ENCODE data around the gene CDH13. TPM values are rescaled to one million over a fixed set of nuclear protein-coding genes. Genes with fewer than 3 reads are reported as not detected.

The CDH13 gene
- polyA plus RNA-seq, 4 donors = 9.4 to 16.6 (median 13.4) TPM

DNA sequence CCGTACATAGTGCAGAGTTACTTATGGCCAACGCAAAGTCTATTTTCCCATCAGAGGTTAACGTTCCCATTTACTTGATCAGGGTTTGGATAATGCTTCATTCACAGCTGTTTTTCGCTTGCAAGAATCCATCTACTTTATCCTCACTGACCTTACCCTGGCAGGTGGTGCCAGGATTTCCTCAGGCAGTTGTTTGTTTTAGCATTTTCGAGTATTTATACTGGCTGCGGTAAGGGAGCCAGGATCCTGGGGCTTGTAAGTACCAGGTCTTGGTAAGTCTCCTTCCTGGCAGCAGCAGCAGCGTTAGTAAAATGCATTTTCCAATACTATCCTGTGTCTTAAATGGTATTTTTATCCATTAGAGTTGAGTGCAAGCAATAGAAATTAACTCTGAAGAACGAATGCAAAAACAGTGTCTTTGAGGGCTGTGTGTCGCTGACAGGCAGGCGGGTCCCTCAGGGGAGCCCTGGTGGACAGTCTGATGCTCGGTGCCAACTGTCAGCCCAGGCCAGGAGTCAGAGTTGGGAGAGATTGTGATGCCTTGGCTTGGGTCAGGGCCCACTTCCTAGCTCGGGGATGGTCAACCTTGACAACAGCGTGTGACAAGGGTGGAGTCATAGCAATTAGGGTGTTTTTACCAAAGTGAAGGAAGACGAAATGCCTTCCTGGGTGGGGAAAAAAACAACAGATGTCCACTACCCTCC is 1088.6 kb downstream of the CDH13 start:
- DNase-seq (ENCODE audit: low read depth in 4 of 4, low spot score in 2 of 4) = no peak

DNA sequence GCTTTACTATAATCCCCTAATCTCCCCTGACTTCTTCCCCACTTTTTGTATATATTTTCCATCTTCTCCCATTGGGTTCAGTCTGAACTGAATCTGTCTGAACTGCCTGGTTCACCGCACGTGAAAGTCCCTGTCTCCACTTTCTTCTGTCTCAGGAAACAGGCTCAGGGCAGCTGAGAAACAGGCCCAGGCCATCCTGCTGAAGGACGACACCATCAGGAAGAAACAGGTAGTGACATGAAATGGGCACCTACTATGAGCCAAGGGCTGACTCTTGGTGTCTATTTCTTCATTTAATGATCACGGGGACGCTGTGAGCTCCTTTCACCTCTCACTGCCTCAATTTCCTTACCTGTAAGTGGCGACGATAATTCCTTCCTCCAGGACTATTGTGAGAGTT is 1090.5 kb downstream of the CDH13 start:
- no peak for DNase-seq (ENCODE audit: low read depth in 4 of 4, low spot score in 2 of 4)

DNA sequence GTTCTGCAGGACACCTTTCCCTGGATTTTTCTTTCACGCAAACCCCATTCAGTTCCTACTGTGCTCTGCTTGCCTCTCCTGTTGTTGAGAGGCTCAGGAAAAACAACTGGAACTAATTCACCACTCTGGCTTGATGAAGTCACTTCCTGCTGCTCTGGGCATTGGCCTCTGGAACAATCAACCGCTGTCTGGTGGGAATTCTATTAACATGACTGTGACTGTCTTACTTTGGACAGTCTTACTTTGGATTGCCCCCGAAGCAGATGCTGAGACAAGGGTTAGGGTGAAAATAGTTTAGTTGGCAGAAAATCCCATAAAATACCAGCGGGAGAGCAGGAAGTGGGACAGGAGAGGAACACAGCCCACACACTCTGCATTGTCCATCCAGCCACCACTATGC is 1091.0 kb downstream of the CDH13 start:
- no peak for DNase-seq (ENCODE audit: low read depth in 4 of 4, low spot score in 2 of 4)

DNA sequence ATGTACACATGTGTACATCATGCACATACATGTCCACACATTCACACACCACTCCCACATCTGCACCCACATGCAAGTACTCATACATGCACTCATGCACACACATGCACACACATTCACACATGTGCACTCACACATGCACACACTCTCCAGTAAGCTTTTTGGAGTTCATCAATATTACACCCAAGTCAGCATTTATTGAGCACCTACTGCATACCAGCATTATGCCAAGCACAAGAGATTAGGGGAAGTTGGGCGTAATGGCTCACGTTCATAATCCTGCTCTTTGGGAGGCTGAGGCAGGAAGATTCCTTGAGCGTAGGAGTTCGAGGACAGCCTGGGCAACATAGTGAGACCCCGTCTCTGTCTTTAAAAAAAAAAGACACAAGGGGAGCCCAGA is 1093.4 kb downstream of the CDH13 start:
- DNase-seq (ENCODE audit: low read depth in 4 of 4, low spot score in 2 of 4) = no peak

DNA sequence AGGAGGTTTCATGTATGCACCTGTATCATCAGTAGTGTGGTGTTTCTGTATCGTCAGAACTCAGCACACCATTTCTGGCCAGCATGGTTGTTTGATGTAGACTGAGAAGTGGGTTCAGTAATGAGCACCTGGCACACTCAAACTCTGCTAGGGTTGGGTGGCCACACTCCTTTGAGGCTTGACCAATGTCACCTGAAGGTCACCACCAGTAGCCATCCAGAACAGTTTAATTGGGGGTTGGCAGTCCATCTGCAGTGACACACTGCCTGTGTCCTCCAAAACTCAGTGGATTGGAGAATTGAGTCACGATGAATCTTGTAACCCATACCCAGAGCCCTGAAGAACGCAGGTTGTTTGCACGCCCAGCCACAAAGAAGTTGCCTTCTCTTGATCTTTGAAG is 1094.2 kb downstream of the CDH13 start:
- no peak for DNase-seq (ENCODE audit: low read depth in 4 of 4, low spot score in 2 of 4)

DNA sequence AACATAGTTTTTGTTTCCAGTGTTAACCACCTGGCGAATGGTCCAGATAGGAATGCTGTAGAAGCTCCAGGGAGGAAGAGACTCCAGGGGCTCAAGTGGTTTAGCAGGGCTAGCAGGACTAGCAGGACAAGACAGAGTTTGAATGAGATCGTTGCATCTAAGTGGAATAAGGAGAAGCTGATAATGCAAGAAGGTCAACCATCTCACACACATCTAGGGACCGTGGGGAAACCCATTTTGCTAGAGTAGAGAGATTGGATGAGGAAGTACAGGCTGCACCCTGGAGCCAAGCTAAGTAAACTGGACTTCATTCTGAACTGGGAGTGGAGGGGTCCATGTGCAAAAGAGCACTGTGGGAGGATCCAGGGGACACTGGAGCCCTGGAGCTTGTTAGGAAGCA is 1094.9 kb downstream of the CDH13 start:
- no peak for DNase-seq (ENCODE audit: low read depth in 4 of 4, low spot score in 2 of 4)

DNA sequence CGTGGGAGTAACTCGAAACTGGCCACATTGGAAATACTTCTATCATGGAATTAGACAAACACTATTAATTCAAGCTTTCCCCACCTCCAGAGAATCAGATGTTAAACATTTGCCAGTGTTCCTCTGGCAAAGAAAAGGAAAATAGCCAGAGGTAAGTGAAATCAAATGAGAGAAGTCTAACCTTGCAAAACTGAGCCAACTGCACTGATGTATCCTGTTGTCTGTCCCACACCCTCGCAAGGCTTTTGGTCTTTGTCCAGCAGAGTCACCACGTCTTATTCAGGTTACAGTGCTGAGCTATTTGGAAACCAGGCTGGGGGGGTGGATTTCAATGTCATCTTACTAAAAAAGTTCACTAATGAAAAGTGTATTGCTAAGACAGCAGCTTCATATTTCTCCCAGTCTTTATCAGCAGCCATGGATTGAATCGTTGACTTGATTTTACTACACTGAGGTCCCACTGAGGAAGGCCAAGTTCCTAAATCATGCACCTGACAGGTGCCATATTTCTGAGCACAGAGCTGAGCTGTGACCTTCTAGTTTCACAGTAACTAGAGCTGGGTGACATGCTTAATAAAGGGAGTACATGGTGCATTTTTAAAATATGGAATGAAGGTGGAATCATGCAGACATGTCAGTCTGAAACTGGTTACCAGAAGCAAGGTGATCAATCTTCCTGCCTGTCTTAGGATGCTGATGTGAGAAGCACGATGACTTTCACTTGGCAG is 1095.9 kb downstream of the CDH13 start:
- no peak for DNase-seq (ENCODE audit: low read depth in 4 of 4, low spot score in 2 of 4)

DNA sequence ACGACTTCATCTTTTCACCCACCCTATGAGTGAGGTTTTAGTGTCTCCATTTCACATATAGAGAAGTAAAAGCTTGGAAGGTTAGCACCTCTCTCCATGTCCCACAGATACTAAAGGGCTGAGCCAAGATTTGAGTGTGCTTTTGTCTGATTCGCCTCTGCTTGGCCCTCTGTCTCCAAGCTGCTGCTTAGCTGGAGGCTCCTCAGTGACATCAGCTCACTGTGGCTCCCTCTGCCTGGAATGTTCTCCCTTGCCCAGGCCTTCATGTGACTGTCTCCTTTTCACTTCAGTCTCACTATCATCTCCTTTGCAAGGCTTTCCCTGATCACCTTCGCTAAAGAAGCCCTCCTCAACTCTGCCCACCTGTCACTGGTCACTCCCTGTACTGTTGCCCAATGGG is 1096.5 kb downstream of the CDH13 start:
- no peak for DNase-seq (ENCODE audit: low read depth in 4 of 4, low spot score in 2 of 4)

DNA sequence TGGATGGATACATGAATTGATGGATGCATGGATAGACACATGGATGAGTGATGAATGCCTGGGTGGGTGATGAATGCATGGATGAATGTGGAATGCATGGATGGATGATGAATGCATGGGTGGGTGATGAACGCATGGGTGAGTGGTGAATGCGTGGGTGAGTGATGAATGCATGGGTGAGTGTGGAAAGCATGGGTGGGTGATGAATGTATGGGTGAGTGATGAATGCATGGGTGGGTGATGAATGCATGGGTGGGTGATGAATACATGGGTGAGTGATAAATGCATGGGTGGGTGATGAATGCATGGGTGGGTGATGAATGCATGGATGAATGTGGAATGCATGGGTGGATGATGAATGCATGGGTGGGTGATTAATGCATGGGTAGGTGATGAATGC is 1097.1 kb downstream of the CDH13 start:
- DNase-seq (ENCODE audit: low read depth in 4 of 4, low spot score in 2 of 4) = no peak

DNA sequence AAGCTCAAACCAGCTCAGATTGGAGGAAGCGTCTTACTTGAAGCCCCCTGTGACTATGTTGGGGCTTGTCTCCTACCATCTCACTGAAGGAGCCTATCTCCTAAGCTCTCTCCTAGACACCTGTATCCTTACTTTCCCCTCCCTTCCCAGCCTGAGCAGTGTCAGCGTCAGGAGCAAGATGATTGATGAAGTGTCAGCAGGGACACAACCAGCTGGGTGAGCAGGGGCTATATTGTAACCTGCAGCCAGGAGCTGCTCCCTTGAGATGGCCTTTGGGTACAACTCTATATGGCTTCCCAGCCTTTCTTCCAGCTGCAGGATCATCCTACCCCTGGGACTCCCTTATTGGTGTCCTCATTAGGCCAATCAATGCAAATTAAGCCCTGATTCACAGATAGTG is 1097.8 kb downstream of the CDH13 start:
- no peak for DNase-seq (ENCODE audit: low read depth in 4 of 4, low spot score in 2 of 4)

DNA sequence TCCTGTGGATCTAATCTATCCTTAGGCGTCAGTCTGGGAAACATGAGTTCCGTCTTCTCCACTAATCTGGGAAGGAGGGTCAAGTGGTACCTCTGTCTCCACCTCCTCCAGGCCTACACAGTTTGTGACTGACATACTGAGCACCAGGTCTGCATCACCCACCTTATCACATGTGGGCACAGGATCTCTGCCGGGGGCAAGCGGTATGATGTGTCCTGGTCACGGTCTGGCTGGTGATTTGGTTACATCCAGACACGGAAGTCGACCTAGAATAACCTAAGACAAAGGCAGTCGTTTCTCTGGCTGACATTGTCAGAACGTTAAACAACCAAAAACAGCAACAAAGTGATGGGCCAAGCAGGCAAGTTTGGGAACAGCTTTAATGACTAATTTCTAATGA is 1098.5 kb downstream of the CDH13 start:
- DNase-seq (ENCODE audit: low read depth in 4 of 4, low spot score in 2 of 4) = no peak

DNA sequence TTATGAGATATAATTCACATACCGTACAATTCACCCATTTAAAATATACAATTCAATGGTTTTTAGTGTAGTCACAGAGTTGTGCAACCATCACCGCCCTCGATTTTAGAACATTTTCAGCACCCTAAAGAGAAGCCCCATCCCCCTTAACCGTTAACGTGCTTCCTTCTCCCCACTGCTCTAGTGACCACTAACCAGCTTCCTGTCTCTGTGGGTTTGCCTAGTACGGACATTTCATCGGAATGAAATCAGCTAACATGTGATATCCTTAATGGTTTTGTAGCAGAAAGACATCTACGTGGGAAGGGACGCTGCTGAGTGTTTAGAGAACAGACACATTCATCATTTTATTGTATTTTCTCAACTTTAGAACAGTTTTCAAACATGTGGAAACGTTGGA is 1100.2 kb downstream of the CDH13 start:
- no peak for DNase-seq (ENCODE audit: low read depth in 4 of 4, low spot score in 2 of 4)

DNA sequence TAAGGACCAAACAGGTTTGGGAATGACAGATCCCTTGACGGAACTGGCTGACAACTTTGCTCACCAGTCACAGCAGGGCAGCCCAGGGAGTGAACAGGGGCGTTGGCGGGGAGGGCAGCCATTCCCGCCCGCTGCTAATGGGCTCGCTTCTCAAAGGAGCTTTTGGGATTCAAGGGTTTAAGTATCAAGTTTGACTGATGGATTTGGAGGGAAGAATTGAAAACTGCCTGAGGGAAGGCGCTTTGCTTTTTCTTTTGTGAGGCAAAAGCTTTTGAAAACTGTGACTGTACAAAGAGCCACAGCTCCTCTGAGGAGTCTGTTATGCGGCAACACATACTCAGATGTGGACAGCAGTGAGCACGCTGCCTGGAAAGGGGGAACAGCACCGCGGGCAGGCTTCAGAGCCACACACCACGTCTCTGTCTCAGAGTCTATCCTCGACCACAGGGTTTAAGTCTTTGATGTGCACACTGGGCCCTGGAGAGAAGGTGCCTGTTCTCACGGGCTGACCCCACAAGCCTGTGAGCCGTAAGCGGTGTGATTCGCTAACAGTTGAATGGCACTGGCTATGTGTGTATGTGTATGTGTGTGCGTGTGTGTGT is 1101.1 kb downstream of the CDH13 start:
- DNase-seq (ENCODE audit: low read depth in 4 of 4, low spot score in 2 of 4) = no peak

DNA sequence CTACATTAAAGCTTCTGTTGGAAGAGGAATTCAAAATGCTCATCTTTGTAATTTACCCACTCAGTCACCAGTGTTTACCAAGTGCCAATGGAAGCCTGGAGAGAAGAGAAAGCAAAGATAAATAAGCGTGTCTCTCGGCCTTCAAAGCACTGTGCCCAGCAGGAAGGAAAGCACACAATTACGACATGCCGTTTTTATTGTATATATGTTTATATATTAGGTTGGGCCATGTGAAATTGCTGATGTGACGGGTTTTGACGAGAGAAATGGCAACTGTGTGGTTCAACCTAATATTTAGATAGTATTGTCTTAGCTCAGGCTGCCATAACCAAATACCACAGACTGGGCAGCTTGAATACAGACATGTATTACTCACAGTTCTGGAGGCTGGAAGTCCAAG is 1101.7 kb downstream of the CDH13 start:
- no peak for DNase-seq (ENCODE audit: low read depth in 4 of 4, low spot score in 2 of 4)

DNA sequence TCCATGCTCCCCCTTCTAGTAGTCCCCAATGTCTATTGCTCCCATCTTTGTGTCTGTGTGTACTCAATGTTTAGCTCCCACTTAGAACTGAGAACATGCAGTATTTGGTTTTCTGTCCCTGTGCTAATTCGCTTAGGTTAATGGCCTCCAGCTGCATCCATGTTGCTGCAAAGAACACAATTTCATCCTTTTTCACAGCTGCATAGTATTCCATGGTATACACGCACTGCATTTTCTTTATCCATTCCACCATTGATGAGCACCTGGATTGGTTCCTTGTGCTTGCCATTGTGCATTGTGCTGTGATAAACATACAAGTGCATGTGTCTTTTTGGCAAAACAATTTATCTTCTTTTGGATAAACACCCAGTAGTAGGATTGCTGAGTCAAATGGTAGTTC is 1104.0 kb downstream of the CDH13 start:
- no peak for DNase-seq (ENCODE audit: low read depth in 4 of 4, low spot score in 2 of 4)

DNA sequence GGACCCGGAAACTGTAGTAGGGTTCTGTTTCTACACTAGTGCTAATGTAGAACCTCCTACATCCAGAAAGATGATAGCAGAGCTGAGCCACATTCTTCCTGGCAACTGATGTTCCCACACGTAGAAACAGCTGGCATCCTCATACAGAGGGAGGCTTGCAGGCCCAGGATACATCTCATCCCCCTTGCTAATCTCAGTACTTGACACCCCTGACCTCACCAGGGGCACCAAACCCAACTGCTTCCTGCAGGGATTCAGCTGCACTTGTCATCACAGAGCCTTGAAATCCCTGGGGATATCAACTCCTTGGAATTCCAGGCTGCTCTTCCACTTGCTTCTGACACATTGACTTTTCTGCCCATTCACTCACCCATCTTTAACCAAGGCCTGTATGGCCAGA is 1105.8 kb downstream of the CDH13 start:
- DNase-seq (ENCODE audit: low read depth in 4 of 4, low spot score in 2 of 4) = no peak

DNA sequence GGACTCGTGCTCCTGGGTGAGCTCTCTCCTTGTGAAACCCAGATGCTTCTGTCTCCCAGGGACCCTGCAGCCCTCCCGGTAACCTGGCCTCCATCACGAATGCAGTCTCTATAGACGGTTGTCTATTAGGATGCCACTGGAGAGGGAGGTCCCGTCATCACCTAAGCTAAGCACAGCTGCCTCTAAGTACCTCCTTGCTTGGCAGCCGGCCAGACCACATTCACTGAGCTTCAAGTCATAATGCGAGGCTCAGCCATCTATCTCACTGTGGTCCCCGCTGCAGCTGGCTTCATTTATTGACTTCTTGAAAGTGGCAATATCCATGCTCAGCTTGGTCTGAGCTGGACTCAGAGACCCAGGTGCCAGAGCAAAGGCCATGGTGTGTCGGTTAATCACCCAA is 1106.5 kb downstream of the CDH13 start:
- DNase-seq (ENCODE audit: low read depth in 4 of 4, low spot score in 2 of 4) = no peak

DNA sequence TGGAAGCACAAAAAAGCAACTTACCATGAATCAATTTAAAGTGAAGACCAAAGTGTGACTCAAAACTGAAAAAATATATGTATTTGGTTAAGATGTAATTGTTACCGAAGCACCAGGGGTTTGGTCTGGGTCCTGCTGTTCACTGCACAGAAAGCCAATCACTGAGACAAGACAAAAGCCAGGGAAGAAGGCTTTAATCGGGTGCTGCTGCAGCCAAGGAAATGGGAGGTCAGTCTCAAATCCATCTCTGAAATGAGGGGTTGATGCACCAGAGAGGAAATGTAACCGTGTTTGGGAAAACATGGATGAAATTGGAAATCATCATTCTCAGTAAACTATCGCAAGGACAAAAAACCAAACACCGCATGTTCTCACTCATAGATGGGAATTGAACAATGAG is 1107.4 kb downstream of the CDH13 start:
- DNase-seq (ENCODE audit: low read depth in 4 of 4, low spot score in 2 of 4) = no peak

DNA sequence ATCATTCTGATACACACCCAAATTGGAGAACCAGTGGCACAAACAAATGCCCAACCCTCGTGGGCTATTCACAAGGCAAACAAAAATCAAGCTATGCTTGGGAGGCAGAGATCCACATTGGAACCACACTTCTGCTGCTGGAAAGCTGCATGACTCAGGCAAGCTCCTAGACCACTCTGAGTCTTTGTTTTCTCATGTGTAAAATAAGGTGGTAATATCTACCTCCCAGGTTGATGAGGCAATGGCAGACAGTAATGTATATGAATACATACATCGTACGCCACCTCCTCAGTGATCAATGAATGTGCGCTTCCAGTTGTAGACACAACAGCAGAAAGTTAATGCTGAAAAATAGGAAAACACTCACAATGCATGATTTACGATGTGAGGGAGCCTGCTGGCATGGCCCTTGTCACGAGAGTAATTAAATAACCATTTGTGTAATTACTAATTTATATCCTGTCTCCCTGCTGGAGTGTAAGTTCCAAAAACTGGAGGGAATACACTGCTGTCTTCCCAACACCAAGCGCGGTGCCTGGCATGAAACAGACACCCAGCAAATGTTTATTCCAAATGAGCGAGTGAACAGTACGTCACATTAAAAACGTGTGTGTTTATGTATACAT is 1111.1 kb downstream of the CDH13 start:
- no peak for DNase-seq (ENCODE audit: low read depth in 4 of 4, low spot score in 2 of 4)

DNA sequence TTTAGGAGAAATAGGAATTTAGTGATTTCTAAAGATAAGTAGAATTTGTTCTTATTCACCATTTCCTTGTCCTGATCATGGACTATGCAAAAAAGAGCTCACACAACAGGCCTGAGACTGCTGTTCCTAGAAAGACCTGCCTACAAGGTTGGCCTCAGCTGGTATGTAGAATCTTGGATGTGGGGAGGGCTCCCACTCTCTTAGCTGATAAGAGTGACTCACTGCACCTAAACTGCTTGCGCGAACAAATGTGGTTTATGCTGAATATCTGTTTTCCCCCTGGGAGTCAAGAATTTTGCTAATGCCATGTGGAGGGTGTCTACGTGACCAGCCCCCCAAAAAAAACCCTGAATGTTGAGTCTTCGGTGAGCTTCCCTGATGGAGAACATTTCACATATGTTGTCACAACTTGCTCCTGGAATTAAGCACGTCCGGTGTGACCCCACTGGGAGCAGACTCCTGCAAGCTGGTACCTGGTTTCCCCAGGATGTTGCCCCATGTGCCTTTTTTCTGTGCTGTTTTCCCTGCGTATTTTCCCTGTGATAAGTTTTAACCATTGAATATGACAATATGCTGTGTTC is 1112.2 kb downstream of the CDH13 start:
- DNase-seq (ENCODE audit: low read depth in 4 of 4, low spot score in 2 of 4) = no peak

Data from left renal cortex interstitium (tissue), 4 donors.